H9 (cell line): Measurements from ENCODE around the gene SPTBN1. TPM values are rescaled to one million over a fixed set of nuclear protein-coding genes. Genes with fewer than 3 reads are reported as not detected.

Source experiments
- DNase-seq: peaks from one replicate; pipeline ENCODE4 v3.0.0-alpha.2; 2017
- H2AFZ ChIP-seq: one replicate; pipeline ENCODE4 v1.6.1; 2013; ENCODE audit warnings: mild to moderate bottlenecking, low read length, control low read depth, moderate library complexity
- H2AK5ac ChIP-seq: 2 replicates; pipeline ENCODE4 v1.6.1; 2013; ENCODE audit warnings: low read length, control low read depth, mixed read lengths; ENCODE audit not compliant: insufficient read length
- H2BK120ac ChIP-seq: one replicate; pipeline ENCODE4 v1.6.1; 2013; ENCODE audit warnings: low read depth, mild to moderate bottlenecking, low read length, control low read depth, inconsistent platforms; ENCODE audit not compliant: poor library complexity, severe bottlenecking
- H2BK12ac ChIP-seq: 2 replicates; pipeline ENCODE4 v1.6.1; 2013; ENCODE audit warnings: low read length, control low read depth, mixed read lengths, low read depth; ENCODE audit not compliant: insufficient read length
- H2BK15ac ChIP-seq: 2 replicates; pipeline ENCODE4 v1.6.1; 2013; ENCODE audit warnings: low read depth, low read length, control low read depth
- H2BK20ac ChIP-seq: one replicate; pipeline ENCODE4 v1.6.1; 2013; ENCODE audit warnings: low read depth, mild to moderate bottlenecking, low read length, control low read depth, inconsistent platforms; ENCODE audit not compliant: poor library complexity, severe bottlenecking
- H2BK5ac ChIP-seq: 2 replicates; pipeline ENCODE4 v1.6.1; 2013; ENCODE audit warnings: low read length, control low read depth, mixed read lengths; ENCODE audit not compliant: insufficient read length
- H3K14ac ChIP-seq: 2 replicates; pipeline ENCODE4 v1.6.1; 2013; ENCODE audit warnings: low read length, control low read depth; ENCODE audit not compliant: insufficient read depth
- H3K18ac ChIP-seq: 2 replicates; pipeline ENCODE4 v1.6.1; 2013; ENCODE audit warnings: low read depth, mild to moderate bottlenecking, mixed read lengths, low read length, control low read depth; ENCODE audit not compliant: insufficient read length
- H3K23ac ChIP-seq: 2 replicates; pipeline ENCODE4 v1.6.1; 2013; ENCODE audit warnings: low read length, control low read depth, mixed read lengths, low read depth; ENCODE audit not compliant: insufficient read length
- H3K23me2 ChIP-seq: 2 replicates; pipeline ENCODE4 v1.6.1; 2013; ENCODE audit warnings: low read depth, mild to moderate bottlenecking, mixed read lengths, low read length, control low read depth; ENCODE audit not compliant: insufficient read length, poor library complexity, severe bottlenecking
- H3K27ac ChIP-seq: 2 replicates; pipeline ENCODE4 v1.5.1; 2013; ENCODE audit warnings: low read length, control low read depth, mixed read lengths, low read depth; ENCODE audit not compliant: insufficient read length
- H3K27me3 ChIP-seq: 2 replicates; pipeline ENCODE4 v1.6.1; 2013; ENCODE audit warnings: low read length, control low read depth, inconsistent platforms; ENCODE audit not compliant: insufficient read depth
- H3K4ac ChIP-seq: 2 replicates; pipeline ENCODE4 v1.6.1; 2013; ENCODE audit warnings: low read depth, mild to moderate bottlenecking, control low read depth, inconsistent platforms, low read length, moderate library complexity
- H3K4me1 ChIP-seq: 2 replicates; pipeline ENCODE4 v1.6.1; 2013; ENCODE audit warnings: low read length, control low read depth, inconsistent platforms; ENCODE audit not compliant: insufficient read depth
- H3K4me2 ChIP-seq: 2 replicates; pipeline ENCODE4 v1.6.1; 2013; ENCODE audit warnings: low read length, control low read depth, mixed read lengths; ENCODE audit not compliant: insufficient read length, insufficient read depth
- H3K56ac ChIP-seq: 2 replicates; pipeline ENCODE4 v1.6.1; 2013; ENCODE audit warnings: low read depth, mild to moderate bottlenecking, mixed read lengths, low read length, control low read depth; ENCODE audit not compliant: insufficient read length
- H3K79me1 ChIP-seq: 2 replicates; pipeline ENCODE4 v1.6.1; 2013; ENCODE audit warnings: low read depth, mild to moderate bottlenecking, moderate library complexity, low read length, control low read depth, inconsistent platforms; ENCODE audit not compliant: insufficient read depth, poor library complexity, severe bottlenecking
- H3K79me2 ChIP-seq: 2 replicates; pipeline ENCODE4 v1.6.1; 2013; ENCODE audit warnings: low read length, control low read depth, inconsistent platforms; ENCODE audit not compliant: insufficient read depth
- H3K9ac ChIP-seq: 2 replicates; pipeline ENCODE4 v1.6.1; 2013; ENCODE audit warnings: low read length, control low read depth, mixed read lengths; ENCODE audit not compliant: insufficient read length; ENCODE audit errors: extremely low read depth
- H3K9me3 ChIP-seq: one replicate; pipeline ENCODE4 v1.6.1; 2013; ENCODE audit warnings: low read depth, low read length, inconsistent platforms; ENCODE audit not compliant: control insufficient read depth
- H3T11ph ChIP-seq: one replicate; pipeline ENCODE4 v1.6.1; 2013; ENCODE audit warnings: mild to moderate bottlenecking, low read length, control low read depth, inconsistent platforms
- H4K20me1 ChIP-seq: one replicate; pipeline ENCODE4 v1.6.1; 2013; ENCODE audit not compliant: control insufficient read depth, insufficient read length, insufficient read depth
- H4K5ac ChIP-seq: 2 replicates; pipeline ENCODE4 v1.6.1; 2013; ENCODE audit warnings: low read depth, mild to moderate bottlenecking, mixed read lengths, low read length, control low read depth; ENCODE audit not compliant: insufficient read length
- H4K8ac ChIP-seq: replicated peaks from 2 replicates; pipeline ENCODE4 v1.6.1; 2013; ENCODE audit warnings: low read length, control low read depth, mixed read lengths, low read depth; ENCODE audit not compliant: insufficient read length
- H4K91ac ChIP-seq: 2 replicates; pipeline ENCODE4 v1.6.1; 2013; ENCODE audit warnings: low read depth, mild to moderate bottlenecking, moderate library complexity, mixed read lengths, low read length, control low read depth; ENCODE audit not compliant: insufficient read length
- H3K27ac Mint-ChIP-seq, 3 experiments: 2 replicates in 2 of 3; 3 replicates in 1 of 3; pipeline ENCODE4 v1.8.0; 2020 to 2021; ENCODE audit warnings: mixed read lengths in 3 of 3, mild to moderate bottlenecking in 1 of 3, moderate library complexity in 1 of 3
- H3K27me3 Mint-ChIP-seq: 2 replicates; pipeline ENCODE4 v1.8.0; 2021; ENCODE audit warnings: low read depth, mild to moderate bottlenecking, moderate library complexity, mixed read lengths
- H3K36me3 Mint-ChIP-seq, 3 experiments: 2 replicates in 2 of 3; 3 replicates in 1 of 3; pipeline ENCODE4 v1.8.0; 2020 to 2021; ENCODE audit warnings: low read depth in 3 of 3, mixed read lengths in 3 of 3; ENCODE audit not compliant: insufficient read depth in 1 of 3
- H3K4me1 Mint-ChIP-seq, 2 experiments: 2 replicates each; pipeline ENCODE4 v1.8.0; 2020; ENCODE audit warnings: mixed read lengths in 2 of 2
- H3K4me3 Mint-ChIP-seq, 2 experiments: 2 replicates in 1 of 2; 3 replicates in 1 of 2; pipeline ENCODE4 v1.8.0; 2020 to 2021; ENCODE audit warnings: mild to moderate bottlenecking in 2 of 2, mixed read lengths in 2 of 2, moderate library complexity in 1 of 2
- H3K9me3 Mint-ChIP-seq, 2 experiments: 2 replicates in 1 of 2; 3 replicates in 1 of 2; pipeline ENCODE4 v1.8.0; 2020; ENCODE audit warnings: mild to moderate bottlenecking in 2 of 2, mixed read lengths in 2 of 2, moderate library complexity in 1 of 2
- CTCF ChIP-seq: fragments of 200-600 bp; sonication (generic); conservative IDR thresholded peaks from 3 replicates; pipeline ENCODE4 v1.8.0; 2021; ENCODE audit warnings: antibody characterized with exemption, mild to moderate bottlenecking
- WGBS: extraction: QIAGEN DNeasy Blood & Tissue Kit; methylation state at CpG from one replicate; pipeline ENCODE4 v1.1.7; 2013; ENCODE audit warnings: missing lambda C conversion rate, low lambda C conversion rate, mixed read lengths; ENCODE audit not compliant: insufficient read length; ENCODE audit errors: extremely low coverage; 5-methylcytosine and 5-hydroxymethylcytosine counted together
- total RNA-seq: library from RNA; stranded (reverse); gene quantifications from 2 replicates; pipeline ENCODE4 v1.2.1, GENCODE V29; 2021

The SPTBN1 gene
- total RNA-seq, 1 experiment from 2014 or later: 164 TPM

GRCh38 chr2:54680397-54681041, 224.4 kb downstream of the SPTBN1 start:
- Histone ChIP-seq H3K23me2 (no peaks in the 10 kb centered on the region), H2BK20ac (no peak overlapping the region), H2BK15ac (no peak overlapping the region), H2AK5ac (no peak overlapping the region), H2AFZ (no peak overlapping the region), H2BK5ac (no peak overlapping the region), H3K9me3 (no peaks in the 10 kb centered on the region), H3K18ac (no peak overlapping the region), H3K4ac (no peak overlapping the region), H2BK120ac (no peak overlapping the region), H4K5ac (no peak overlapping the region), H3K27me3 (no peaks in the 10 kb centered on the region), H3K4me1 (no peaks in the 10 kb centered on the region), H4K91ac (no peak overlapping the region), H3K79me2 (no peaks in the 10 kb centered on the region), H3K27ac (no peak overlapping the region), H3K9ac (no peak overlapping the region), H4K8ac (no peak overlapping the region), H3K23ac (no peak overlapping the region), H3K56ac (no peak overlapping the region), H3K4me2 (no peak overlapping the region), H2BK12ac (no peak overlapping the region), H3T11ph (no peak overlapping the region), H3K79me1 (no peaks in the 10 kb centered on the region), H3K14ac (no peak overlapping the region), H4K20me1 (no peaks in the 10 kb centered on the region)
- Mint-ChIP-seq H3K36me3 (no peaks in the 10 kb centered on the region), H3K4me1 (no peaks in the 10 kb centered on the region), H3K4me3 (no peak overlapping the region), H3K27ac (no peak overlapping the region; a peak in 2 of 7 replicates), H3K9me3 (no peaks in the 10 kb centered on the region), H3K27me3 (no peaks in the 10 kb centered on the region; the same call in 1 of the 2 replicates)
- TF ChIP-seq CTCF: no peak
- no peak for DNase-seq
- WGBS: no CpG with 5 or more reads among the region's 6 CpGs
